K562 (cell line): ENCODE results near the gene CERS6. TPM values are rescaled to one million over a fixed set of nuclear protein-coding genes. Genes with fewer than 3 reads are reported as not detected.

Source experiments
- ADNP ChIP-seq: fragments of 200-800 bp; sonication (Bioruptor generic); IDR thresholded peaks from 2 replicates; pipeline ENCODE4 v1.6.1; 2016; ENCODE audit warnings: missing genetic modification characterization, missing compliant biosample characterization
- E2F8 ChIP-seq: fragments of 450-650 bp; IDR thresholded peaks from 2 replicates; pipeline ENCODE4 v1.7.1; 2018; ENCODE audit warnings: mild to moderate bottlenecking, low read depth; ENCODE audit not compliant: partially characterized antibody
- FIP1L1 ChIP-seq: fragments of 200-400 bp; formaldehyde crosslinking; IDR thresholded peaks from 2 replicates; pipeline ENCODE4 v1.6.1; 2018; ENCODE audit warnings: mild to moderate bottlenecking, low read depth, low read length; ENCODE audit not compliant: poor library complexity, severe bottlenecking
- NFE2 ChIP-seq: IDR thresholded peaks from 2 replicates; pipeline ENCODE4 v1.6.1; 2014; ENCODE audit warnings: antibody characterized with exemption, low read depth
- SAFB2 ChIP-seq: fragments of 200-400 bp; formaldehyde crosslinking; IDR thresholded peaks from 2 replicates; pipeline ENCODE4 v1.6.1; 2018; ENCODE audit warnings: borderline replicate concordance, low read length, low read depth, moderate library complexity; ENCODE audit not compliant: severe bottlenecking
- SIN3A ChIP-seq, 2 experiments: fragments of 150-350 bp in 1 of 2; IDR thresholded peaks; 2 replicates each; pipeline ENCODE4 v1.6.1; 2011 to 2016; ENCODE audit warnings: borderline replicate concordance in 2 of 2, low read depth in 2 of 2, low read length in 2 of 2, mild to moderate bottlenecking in 2 of 2, moderate library complexity in 2 of 2; ENCODE audit not compliant: control insufficient read depth in 1 of 2
- ZKSCAN3 ChIP-seq: fragments of 250-450 bp; sonication (Bioruptor Pico); IDR thresholded peaks from 2 replicates; pipeline ENCODE4 v1.4.0; 2020
- ZNF449 ChIP-seq: fragments of 250-450 bp; sonication (Bioruptor Pico); IDR thresholded peaks from 2 replicates; pipeline ENCODE4 v1.8.0; 2022; ENCODE audit warnings: moderate library complexity, mild to moderate bottlenecking, inconsistent platforms
- ZNF764 ChIP-seq: fragments of 250-450 bp; sonication (Bioruptor Pico); IDR thresholded peaks from 2 replicates; pipeline ENCODE4 v1.4.0; 2020; ENCODE audit warnings: low read depth, mild to moderate bottlenecking, moderate library complexity
- polyA plus RNA-seq, 8 experiments: library from polyadenylated mRNA; depleted of rRNA in 4 of 8; stranded (reverse) in 5 of 8; unstranded in 3 of 8; fragments of >200 nt; fragmentation: Nextera tagmentation in 2 of 8; fragmentation: Illumina TruSeq in 1 of 8; extraction: Ambion mirVana in 2 of 8; extraction: Trizol in 1 of 8; gene quantifications; 2 replicates each; pipeline versions ENCODE4 v1.2.1 to v1.2.3, GENCODE V29; 2011 to 2014; ENCODE audit warnings: inconsistent platforms in 1 of 8, missing spikeins in 1 of 8
- total RNA-seq, 7 experiments: library from RNA; depleted of rRNA in 6 of 7; stranded (reverse); fragments of >200 nt in 6 of 7; fragmentation: Illumina TruSeq in 2 of 7; extraction: Trizol in 2 of 7; gene quantifications; 2 replicates each; pipeline versions ENCODE4 v1.2.1 to v1.2.3, GENCODE V29; 2011 to 2021; ENCODE audit warnings: low replicate concordance in 1 of 7
- TF ChIP-seq, protein P1 (sequence below): fragments of 450-650 bp; IDR thresholded peaks from 2 replicates; pipeline ENCODE4 v1.6.1; 2016; ENCODE audit warnings: mild to moderate bottlenecking, moderate library complexity

CERS6 gene
- total and polyA plus RNA-seq, 9 of the 15 experiments (the other 6 are each of a cell fraction or from before 2014, with no cell fraction given), result 1.6 to 13.6 (median 11.4) TPM

DNA sequence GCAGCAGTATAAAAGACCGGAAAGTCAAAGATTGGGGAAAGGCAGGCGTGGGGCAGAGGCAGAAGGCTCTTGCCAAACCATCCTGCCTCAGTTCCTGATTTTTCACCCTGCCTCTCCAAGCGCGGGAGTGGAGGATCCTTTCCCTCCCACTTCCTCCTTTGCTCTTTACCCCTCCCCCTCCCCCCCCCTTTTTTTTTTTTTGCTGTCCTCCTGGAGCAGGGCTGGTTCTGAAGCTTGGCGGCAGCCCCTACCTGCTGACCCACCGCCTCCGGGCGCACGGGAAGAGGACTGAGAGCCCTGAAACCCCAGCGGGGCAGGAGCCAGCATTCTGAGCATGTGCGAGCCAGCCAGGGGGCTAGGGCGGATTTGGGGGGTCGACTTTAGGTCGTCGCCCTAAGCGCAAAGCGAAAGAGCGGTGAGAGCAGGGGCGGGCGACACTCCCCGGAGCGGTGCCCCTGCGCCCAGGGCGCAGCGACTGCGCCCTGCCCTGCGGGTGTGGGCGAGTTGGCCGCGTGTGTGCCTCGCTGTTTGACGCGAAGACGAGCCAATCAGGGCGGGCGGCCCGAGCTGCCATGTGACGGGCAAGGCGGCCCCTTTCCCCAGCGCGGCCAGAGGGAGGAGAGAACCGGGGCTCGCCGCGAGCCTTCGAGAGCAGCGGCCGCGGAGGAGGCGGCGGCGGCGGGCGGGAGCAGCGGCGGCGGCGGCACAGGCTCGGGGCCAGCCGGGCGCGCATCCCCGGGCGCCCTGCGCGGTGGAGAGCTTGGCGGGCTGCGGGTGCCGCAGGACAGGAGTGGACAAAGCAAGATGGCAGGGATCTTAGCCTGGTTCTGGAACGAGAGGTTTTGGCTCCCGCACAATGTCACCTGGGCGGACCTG, at the start of gene CERS6 (continued):
- TF ChIP-seq E2F8, result no peak
- peak; percentile 69 for TF ChIP-seq FIP1L1
- TF ChIP-seq, protein P1, sequence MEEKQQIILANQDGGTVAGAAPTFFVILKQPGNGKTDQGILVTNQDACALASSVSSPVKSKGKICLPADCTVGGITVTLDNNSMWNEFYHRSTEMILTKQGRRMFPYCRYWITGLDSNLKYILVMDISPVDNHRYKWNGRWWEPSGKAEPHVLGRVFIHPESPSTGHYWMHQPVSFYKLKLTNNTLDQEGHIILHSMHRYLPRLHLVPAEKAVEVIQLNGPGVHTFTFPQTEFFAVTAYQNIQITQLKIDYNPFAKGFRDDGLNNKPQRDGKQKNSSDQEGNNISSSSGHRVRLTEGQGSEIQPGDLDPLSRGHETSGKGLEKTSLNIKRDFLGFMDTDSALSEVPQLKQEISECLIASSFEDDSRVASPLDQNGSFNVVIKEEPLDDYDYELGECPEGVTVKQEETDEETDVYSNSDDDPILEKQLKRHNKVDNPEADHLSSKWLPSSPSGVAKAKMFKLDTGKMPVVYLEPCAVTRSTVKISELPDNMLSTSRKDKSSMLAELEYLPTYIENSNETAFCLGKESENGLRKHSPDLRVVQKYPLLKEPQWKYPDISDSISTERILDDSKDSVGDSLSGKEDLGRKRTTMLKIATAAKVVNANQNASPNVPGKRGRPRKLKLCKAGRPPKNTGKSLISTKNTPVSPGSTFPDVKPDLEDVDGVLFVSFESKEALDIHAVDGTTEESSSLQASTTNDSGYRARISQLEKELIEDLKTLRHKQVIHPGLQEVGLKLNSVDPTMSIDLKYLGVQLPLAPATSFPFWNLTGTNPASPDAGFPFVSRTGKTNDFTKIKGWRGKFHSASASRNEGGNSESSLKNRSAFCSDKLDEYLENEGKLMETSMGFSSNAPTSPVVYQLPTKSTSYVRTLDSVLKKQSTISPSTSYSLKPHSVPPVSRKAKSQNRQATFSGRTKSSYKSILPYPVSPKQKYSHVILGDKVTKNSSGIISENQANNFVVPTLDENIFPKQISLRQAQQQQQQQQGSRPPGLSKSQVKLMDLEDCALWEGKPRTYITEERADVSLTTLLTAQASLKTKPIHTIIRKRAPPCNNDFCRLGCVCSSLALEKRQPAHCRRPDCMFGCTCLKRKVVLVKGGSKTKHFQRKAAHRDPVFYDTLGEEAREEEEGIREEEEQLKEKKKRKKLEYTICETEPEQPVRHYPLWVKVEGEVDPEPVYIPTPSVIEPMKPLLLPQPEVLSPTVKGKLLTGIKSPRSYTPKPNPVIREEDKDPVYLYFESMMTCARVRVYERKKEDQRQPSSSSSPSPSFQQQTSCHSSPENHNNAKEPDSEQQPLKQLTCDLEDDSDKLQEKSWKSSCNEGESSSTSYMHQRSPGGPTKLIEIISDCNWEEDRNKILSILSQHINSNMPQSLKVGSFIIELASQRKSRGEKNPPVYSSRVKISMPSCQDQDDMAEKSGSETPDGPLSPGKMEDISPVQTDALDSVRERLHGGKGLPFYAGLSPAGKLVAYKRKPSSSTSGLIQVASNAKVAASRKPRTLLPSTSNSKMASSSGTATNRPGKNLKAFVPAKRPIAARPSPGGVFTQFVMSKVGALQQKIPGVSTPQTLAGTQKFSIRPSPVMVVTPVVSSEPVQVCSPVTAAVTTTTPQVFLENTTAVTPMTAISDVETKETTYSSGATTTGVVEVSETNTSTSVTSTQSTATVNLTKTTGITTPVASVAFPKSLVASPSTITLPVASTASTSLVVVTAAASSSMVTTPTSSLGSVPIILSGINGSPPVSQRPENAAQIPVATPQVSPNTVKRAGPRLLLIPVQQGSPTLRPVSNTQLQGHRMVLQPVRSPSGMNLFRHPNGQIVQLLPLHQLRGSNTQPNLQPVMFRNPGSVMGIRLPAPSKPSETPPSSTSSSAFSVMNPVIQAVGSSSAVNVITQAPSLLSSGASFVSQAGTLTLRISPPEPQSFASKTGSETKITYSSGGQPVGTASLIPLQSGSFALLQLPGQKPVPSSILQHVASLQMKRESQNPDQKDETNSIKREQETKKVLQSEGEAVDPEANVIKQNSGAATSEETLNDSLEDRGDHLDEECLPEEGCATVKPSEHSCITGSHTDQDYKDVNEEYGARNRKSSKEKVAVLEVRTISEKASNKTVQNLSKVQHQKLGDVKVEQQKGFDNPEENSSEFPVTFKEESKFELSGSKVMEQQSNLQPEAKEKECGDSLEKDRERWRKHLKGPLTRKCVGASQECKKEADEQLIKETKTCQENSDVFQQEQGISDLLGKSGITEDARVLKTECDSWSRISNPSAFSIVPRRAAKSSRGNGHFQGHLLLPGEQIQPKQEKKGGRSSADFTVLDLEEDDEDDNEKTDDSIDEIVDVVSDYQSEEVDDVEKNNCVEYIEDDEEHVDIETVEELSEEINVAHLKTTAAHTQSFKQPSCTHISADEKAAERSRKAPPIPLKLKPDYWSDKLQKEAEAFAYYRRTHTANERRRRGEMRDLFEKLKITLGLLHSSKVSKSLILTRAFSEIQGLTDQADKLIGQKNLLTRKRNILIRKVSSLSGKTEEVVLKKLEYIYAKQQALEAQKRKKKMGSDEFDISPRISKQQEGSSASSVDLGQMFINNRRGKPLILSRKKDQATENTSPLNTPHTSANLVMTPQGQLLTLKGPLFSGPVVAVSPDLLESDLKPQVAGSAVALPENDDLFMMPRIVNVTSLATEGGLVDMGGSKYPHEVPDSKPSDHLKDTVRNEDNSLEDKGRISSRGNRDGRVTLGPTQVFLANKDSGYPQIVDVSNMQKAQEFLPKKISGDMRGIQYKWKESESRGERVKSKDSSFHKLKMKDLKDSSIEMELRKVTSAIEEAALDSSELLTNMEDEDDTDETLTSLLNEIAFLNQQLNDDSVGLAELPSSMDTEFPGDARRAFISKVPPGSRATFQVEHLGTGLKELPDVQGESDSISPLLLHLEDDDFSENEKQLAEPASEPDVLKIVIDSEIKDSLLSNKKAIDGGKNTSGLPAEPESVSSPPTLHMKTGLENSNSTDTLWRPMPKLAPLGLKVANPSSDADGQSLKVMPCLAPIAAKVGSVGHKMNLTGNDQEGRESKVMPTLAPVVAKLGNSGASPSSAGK, result peak; percentile 99
- TF ChIP-seq NFE2, result no peak
- TF ChIP-seq ZKSCAN3, result no peak
- no peak for TF ChIP-seq ZNF449 (CRISPR knock-in tag)
- no peak for TF ChIP-seq SIN3A (IDR thresholded peaks at IDR 0.05; ENCODE audit: borderline replicate concordance in 2 of 2, control insufficient read depth in 1 of 2, low read depth in 2 of 2, low read length in 2 of 2)
- no peak for TF ChIP-seq SAFB2
- TF ChIP-seq ZNF764 (CRISPR knock-in tag), result no peak
- no peak for TF ChIP-seq ADNP (tag)
